Ascending aorta (tissue), 1 donor: ENCODE measurements around the gene FARS2. TPM values are rescaled to one million over a fixed set of nuclear protein-coding genes. Genes with fewer than 3 reads are reported as not detected.

Experiments
- total RNA-seq: library from RNA; depleted of rRNA; stranded (reverse); fragments of >200 nt; gene quantifications from one replicate; pipeline ENCODE4 v1.1.0, GENCODE V29; 2016

The FARS2 gene
- total RNA-seq, 1 donor from 2014 or later: 17.6 TPM

Other genes with a start within 250 kb of the FARS2 start
- gene PPP1R3G, start 176.2 kb upstream of the FARS2 start, total RNA-seq: 1.1 TPM
- 10.5 TPM for gene LYRM4, start 563 bp upstream of the FARS2 start, total RNA-seq